PC-3 (cell line): ENCODE results near the gene ZNF213. TPM values are rescaled to one million over a fixed set of nuclear protein-coding genes. Genes with fewer than 3 reads are reported as not detected.
A peak's percentile ranks its signal among the peaks of the same experiment; 100 is the strongest.

Experiments used
- ATAC-seq: fragments of 200-7000 bp; cut with Tn5 transposase; 2 replicates; pipeline ENCODE4 v1.9.1; 2020; ENCODE audit warnings: mild to moderate bottlenecking, moderate library complexity
- BruUV-seq: library from RNA; stranded (reverse); fragments of 400-500 nt; replicated peaks from 2 replicates; lab custom pipeline; 2021; lab: Mats Ljungman, UMichigan
- CTCF ChIA-PET: fragments of 300-600 bp; sonication (Branson Sonifier 250); formaldehyde crosslinking; loops from one replicate; lab custom pipeline; 2022; ENCODE audit warnings: antibody characterized with exemption; lab: Charles Lee
- POLR2A ChIA-PET: fragments of 300-600 bp; sonication (Branson Sonifier 250); formaldehyde crosslinking; loops from one replicate; lab custom pipeline; 2022; ENCODE audit warnings: antibody characterized with exemption; ENCODE audit not compliant: unreplicated experiment; lab: Charles Lee
- DNase-seq: peaks from one replicate; pipeline ENCODE4 v3.0.0-alpha.2; 2015
- H2AFZ ChIP-seq: fragments of 300-600 bp; sonication (generic); 2 replicates; pipeline ENCODE4 v1.6.0; 2016; ENCODE audit warnings: antibody characterized with exemption, low read length
- H3F3A ChIP-seq: fragments of 300-600 bp; sonication (generic); one replicate; pipeline ENCODE4 v1.6.0; 2017; ENCODE audit warnings: antibody characterized with exemption, low read length, control low read depth, mild to moderate bottlenecking; ENCODE audit not compliant: unreplicated experiment
- H3K27ac ChIP-seq: fragments of 300-600 bp; sonication (generic); 2 replicates; pipeline ENCODE4 v1.5.1; 2016; ENCODE audit warnings: mild to moderate bottlenecking, low read length
- H3K27me3 ChIP-seq: fragments of 300-600 bp; sonication (generic); 2 replicates; pipeline ENCODE4 v1.6.1; 2016; ENCODE audit warnings: low read length, mixed read lengths
- H3K36me3 ChIP-seq: fragments of 300-600 bp; sonication (generic); 2 replicates; pipeline ENCODE4 v1.6.1; 2016; ENCODE audit warnings: low read depth, mixed run types, low read length, mixed read lengths
- H3K4me1 ChIP-seq: fragments of 300-600 bp; sonication (generic); 2 replicates; pipeline ENCODE4 v1.5.1; 2016; ENCODE audit warnings: low read length; ENCODE audit not compliant: insufficient read depth
- H3K4me2 ChIP-seq: fragments of 300-600 bp; sonication (generic); 2 replicates; pipeline ENCODE4 v1.6.0; 2016; ENCODE audit warnings: low read length
- H3K4me3 ChIP-seq: fragments of 300-600 bp; sonication (generic); 2 replicates; pipeline ENCODE4 v1.5.1; 2016; ENCODE audit warnings: mild to moderate bottlenecking, low read length, mixed read lengths
- H3K79me2 ChIP-seq: fragments of 300-600 bp; sonication (generic); 2 replicates; pipeline ENCODE4 v1.6.1; 2017; ENCODE audit warnings: low read length, mixed read lengths
- H3K9ac ChIP-seq: fragments of 300-600 bp; sonication (generic); 2 replicates; pipeline ENCODE4 v1.6.0; 2016; ENCODE audit warnings: mild to moderate bottlenecking, low read length
- H3K9me2 ChIP-seq: fragments of 300-600 bp; sonication (generic); replicated peaks from 2 replicates; pipeline ENCODE4 v1.6.1; 2016; ENCODE audit warnings: mixed run types, low read length, mixed read lengths
- H3K9me3 ChIP-seq: fragments of 300-600 bp; sonication (generic); 2 replicates; pipeline ENCODE4 v1.6.1; 2016; ENCODE audit warnings: low read length, mixed read lengths
- H4K20me1 ChIP-seq: fragments of 300-600 bp; sonication (generic); 2 replicates; pipeline ENCODE4 v1.6.1; 2016; ENCODE audit warnings: low read length, mixed read lengths
- EZH2 ChIP-seq: fragments of 300-600 bp; sonication (generic); IDR thresholded peaks from one replicate; pipeline ENCODE4 v1.6.1; 2017; ENCODE audit warnings: antibody characterized with exemption, mild to moderate bottlenecking, low read length; ENCODE audit not compliant: unreplicated experiment
- EZH2phosphoT487 ChIP-seq: fragments of 300-600 bp; sonication (generic); IDR thresholded peaks from 2 replicates; pipeline ENCODE4 v1.6.1; 2018; ENCODE audit warnings: mild to moderate bottlenecking, antibody characterized with exemption, low read length, borderline replicate concordance
- intact Hi-C: fragments of 100-400 bp; cut with micrococcal nuclease; formaldehyde crosslinking; loops from 2 replicates; pipeline ENCODE4 v1.9.0; 2023
- total RNA-seq: library from RNA; depleted of rRNA; stranded (reverse); fragments of >200 nt; gene quantifications from 2 replicates; pipeline ENCODE4 v1.2.3, GENCODE V29; 2014
- TF ChIP-seq, protein P1 (sequence below): fragments of 300-600 bp; sonication (generic); conservative IDR thresholded peaks from 2 replicates; pipeline ENCODE4 v1.5.1; 2017; ENCODE audit warnings: antibody characterized with exemption, low read depth, mild to moderate bottlenecking, low read length

The ZNF213 gene
- total RNA-seq, 1 experiment from 2014 or later: 3.6 TPM

DNA sequence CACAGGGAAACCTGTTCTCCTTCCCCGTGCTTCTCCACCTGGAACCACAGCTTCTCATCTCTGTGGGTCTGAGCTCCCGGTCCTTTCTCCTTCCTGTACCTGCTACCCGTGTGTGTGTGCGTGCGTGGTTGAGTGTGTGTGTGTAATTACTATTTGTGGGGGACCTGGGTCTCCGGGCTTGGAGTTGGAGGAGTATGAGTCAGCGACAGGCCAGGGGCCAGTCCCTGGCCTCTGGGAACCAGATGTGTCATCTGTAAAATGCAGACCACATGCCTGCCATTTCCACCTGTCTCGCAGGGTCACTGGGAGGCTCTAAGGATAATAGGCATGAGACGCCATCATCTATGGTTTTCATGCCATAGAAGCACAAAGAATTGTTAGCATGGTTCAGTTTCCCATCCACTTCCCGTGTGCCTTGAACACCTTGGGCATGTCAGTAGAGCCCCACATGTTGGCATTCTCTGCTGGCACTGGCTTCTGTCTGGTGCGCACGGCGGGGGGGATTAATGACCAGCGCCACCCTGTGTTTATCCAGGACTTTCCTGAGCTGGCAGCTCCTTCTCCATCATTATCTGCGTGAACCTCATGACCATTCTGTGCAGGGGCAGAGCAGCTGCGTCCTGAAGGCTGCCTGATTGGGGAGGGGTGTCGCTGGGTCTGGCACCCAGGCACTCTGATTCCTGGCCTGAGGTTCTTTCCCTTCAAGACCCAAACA is 20.9 kb upstream of the ZNF213 start:
- peak overlapping the region; percentile 91 for H3K4me3 ChIP-seq
- H3K4me1 ChIP-seq: peaks cover 15% of the 10 kb centered on the region
- peaks cover 26% of the 10 kb centered on the region for H3K79me2 ChIP-seq
- no peaks in the 10 kb centered on the region for H4K20me1 ChIP-seq
- no peaks in the 10 kb centered on the region for H3K27me3 ChIP-seq
- ATAC-seq (peak; percentile 29), DNase-seq (peak; percentile 32)
- H3K9ac ChIP-seq: peak overlapping the region; percentile 87; the same call in 1 of the 2 replicates
- H3K4me2 ChIP-seq: peak overlapping the region; percentile 95
- intact Hi-C loops: no loop called here
- no peaks in the 10 kb centered on the region for H3K9me3 ChIP-seq
- H2AFZ ChIP-seq: no peak overlapping the region
- no TSS peak for BruUV-seq
- TF ChIP-seq EZH2phosphoT487: no peak
- TF ChIP-seq, protein P1, sequence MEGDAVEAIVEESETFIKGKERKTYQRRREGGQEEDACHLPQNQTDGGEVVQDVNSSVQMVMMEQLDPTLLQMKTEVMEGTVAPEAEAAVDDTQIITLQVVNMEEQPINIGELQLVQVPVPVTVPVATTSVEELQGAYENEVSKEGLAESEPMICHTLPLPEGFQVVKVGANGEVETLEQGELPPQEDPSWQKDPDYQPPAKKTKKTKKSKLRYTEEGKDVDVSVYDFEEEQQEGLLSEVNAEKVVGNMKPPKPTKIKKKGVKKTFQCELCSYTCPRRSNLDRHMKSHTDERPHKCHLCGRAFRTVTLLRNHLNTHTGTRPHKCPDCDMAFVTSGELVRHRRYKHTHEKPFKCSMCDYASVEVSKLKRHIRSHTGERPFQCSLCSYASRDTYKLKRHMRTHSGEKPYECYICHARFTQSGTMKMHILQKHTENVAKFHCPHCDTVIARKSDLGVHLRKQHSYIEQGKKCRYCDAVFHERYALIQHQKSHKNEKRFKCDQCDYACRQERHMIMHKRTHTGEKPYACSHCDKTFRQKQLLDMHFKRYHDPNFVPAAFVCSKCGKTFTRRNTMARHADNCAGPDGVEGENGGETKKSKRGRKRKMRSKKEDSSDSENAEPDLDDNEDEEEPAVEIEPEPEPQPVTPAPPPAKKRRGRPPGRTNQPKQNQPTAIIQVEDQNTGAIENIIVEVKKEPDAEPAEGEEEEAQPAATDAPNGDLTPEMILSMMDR: 0 out of 2 replicates have a peak, but pooled peaks have one; percentile 34
- no peak for TF ChIP-seq EZH2
- ChIA-PET CTCF (interaction anchor here (0.6 to 1.0 kb wide), 2 partner anchors 16 to 55 kb away, joined by 3 to 5 read pairs; no protein-coding TSS in a partner anchor), POLR2A (interaction anchor here (0.6 kb wide), 1 partner anchor 8 kb away, joined by 11 read pairs; no protein-coding TSS in a partner anchor)
- no peaks in the 10 kb centered on the region for H3K9me2 ChIP-seq
- H3F3A ChIP-seq: no peaks in the 10 kb centered on the region
- no peaks in the 10 kb centered on the region for H3K36me3 ChIP-seq
- H3K27ac ChIP-seq: no peak overlapping the region

DNA sequence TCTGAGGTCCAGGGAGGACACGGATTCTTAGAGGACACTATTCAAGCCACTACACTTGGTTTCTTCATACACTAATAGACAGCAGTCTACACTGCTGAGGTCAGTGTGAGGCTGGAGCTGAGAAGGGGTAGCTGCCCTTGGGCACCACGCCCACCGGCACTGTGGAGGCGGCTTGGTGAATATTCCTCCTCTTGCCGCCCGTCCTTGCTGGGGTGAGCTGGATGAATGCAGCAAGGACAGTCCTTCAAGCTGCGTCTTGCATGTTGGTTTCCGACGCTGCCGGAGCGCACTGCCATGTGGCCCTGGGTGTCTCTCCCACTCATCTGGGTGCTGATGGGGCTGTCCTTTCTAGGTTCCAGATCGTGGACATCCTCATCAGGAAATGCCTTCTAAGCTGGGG is 19.8 kb upstream of the ZNF213 start:
- no peaks in the 10 kb centered on the region for H3F3A ChIP-seq
- no peaks in the 10 kb centered on the region for H3K27me3 ChIP-seq
- H3K9ac ChIP-seq: no peak overlapping the region
- BruUV-seq: no TSS peak
- no peak overlapping the region for H3K27ac ChIP-seq
- no peaks in the 10 kb centered on the region for H3K9me3 ChIP-seq
- no peaks in the 10 kb centered on the region for H3K9me2 ChIP-seq
- H4K20me1 ChIP-seq: no peaks in the 10 kb centered on the region
- no peak overlapping the region for H2AFZ ChIP-seq
- H3K4me1 ChIP-seq: peaks cover 15% of the 10 kb centered on the region
- H3K79me2 ChIP-seq: peaks cover 26% of the 10 kb centered on the region
- H3K4me3 ChIP-seq: no peak overlapping the region
- TF ChIP-seq EZH2: no peak
- TF ChIP-seq, protein P1: no peak
- no peak for TF ChIP-seq EZH2phosphoT487
- POLR2A ChIA-PET: no interaction called here
- intact Hi-C loops: no loop called here
- no peaks in the 10 kb centered on the region for H3K36me3 ChIP-seq
- CTCF ChIA-PET: no interaction called here
- no peak overlapping the region for H3K4me2 ChIP-seq
- DNase-seq (no peak), ATAC-seq (no peak)

DNA sequence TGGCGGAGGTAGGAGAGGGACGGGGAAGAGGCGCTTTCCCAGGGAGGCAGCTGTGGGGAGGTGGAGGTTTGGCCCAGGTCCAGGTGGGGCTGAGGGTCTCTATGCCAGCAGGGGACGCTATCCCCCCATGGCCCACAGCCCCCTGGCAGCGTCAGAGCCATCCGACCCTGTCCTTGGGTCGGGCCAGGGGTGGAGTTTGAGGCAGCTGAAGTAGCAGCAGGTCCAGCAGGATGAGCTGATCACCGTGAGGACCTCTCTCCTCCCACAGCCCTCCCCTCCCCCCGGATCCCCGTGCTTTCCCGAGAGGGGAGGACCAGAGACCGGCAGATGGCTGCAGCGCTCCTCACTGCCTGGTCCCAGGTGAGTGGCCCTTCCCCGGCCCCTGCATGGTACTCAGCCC is 19.3 kb upstream of the ZNF213 start:
- H3K4me3 ChIP-seq: no peak overlapping the region
- peaks cover 26% of the 10 kb centered on the region for H3K79me2 ChIP-seq
- H3F3A ChIP-seq: no peaks in the 10 kb centered on the region
- no peaks in the 10 kb centered on the region for H3K9me3 ChIP-seq
- TF ChIP-seq EZH2phosphoT487 (no peak), EZH2 (no peak)
- TF ChIP-seq, protein P1: no peak
- H3K27me3 ChIP-seq: no peaks in the 10 kb centered on the region
- ChIA-PET POLR2A (no interaction called here), CTCF (no interaction called here)
- ATAC-seq (no peak), DNase-seq (no peak)
- no peak overlapping the region for H3K4me2 ChIP-seq
- no peak overlapping the region for H2AFZ ChIP-seq
- H3K27ac ChIP-seq: no peak overlapping the region
- H3K9ac ChIP-seq: no peak overlapping the region
- no peaks in the 10 kb centered on the region for H4K20me1 ChIP-seq
- BruUV-seq: no TSS peak
- intact Hi-C loops: no loop called here
- H3K9me2 ChIP-seq: no peaks in the 10 kb centered on the region
- peaks cover 15% of the 10 kb centered on the region for H3K4me1 ChIP-seq
- H3K36me3 ChIP-seq: no peaks in the 10 kb centered on the region
